ENCODE data around the gene SMIM45.

- no peak for TF ChIP-seq EZH2 (IDR thresholded peaks at IDR 0.05; ENCODE audit: borderline replicate concordance, low read depth, low read length, severe bottlenecking)
- TF ChIP-seq CTCF (IDR thresholded peaks at IDR 0.05; ENCODE audit: borderline replicate concordance, extremely low read depth, low read length, poor library complexity, severe bottlenecking), result no peak
Observed at GRCh38 chr22:41996826-41997225, 44.9 kb downstream of the SMIM45 start.

All from DND-41 (cell line).